Choroid plexus epithelial cell (primary cell): ENCODE data around the gene RAB5A.
"Not testable (repeated sequence)": the region's sequence is repeated elsewhere in the genome, so short reads cannot be mapped to it uniquely, and the experiment has no call there.

Experiments used
- DNase-seq: peaks from one replicate; pipeline ENCODE4 v3.0.0-alpha.2; 2010; ENCODE audit warnings: low read depth
- H3K4me3 ChIP-seq: 2 replicates; pipeline ENCODE4 v1.5.1; 2011; ENCODE audit warnings: low read depth, mild to moderate bottlenecking, control low read depth, low read length, moderate library complexity
- TF ChIP-seq, protein P1 (sequence below): conservative IDR thresholded peaks from 2 replicates; pipeline ENCODE4 v1.5.1; 2011; ENCODE audit warnings: low read depth, mild to moderate bottlenecking, control low read depth, inconsistent platforms, low read length, moderate library complexity

The RAB5A gene

DNA sequence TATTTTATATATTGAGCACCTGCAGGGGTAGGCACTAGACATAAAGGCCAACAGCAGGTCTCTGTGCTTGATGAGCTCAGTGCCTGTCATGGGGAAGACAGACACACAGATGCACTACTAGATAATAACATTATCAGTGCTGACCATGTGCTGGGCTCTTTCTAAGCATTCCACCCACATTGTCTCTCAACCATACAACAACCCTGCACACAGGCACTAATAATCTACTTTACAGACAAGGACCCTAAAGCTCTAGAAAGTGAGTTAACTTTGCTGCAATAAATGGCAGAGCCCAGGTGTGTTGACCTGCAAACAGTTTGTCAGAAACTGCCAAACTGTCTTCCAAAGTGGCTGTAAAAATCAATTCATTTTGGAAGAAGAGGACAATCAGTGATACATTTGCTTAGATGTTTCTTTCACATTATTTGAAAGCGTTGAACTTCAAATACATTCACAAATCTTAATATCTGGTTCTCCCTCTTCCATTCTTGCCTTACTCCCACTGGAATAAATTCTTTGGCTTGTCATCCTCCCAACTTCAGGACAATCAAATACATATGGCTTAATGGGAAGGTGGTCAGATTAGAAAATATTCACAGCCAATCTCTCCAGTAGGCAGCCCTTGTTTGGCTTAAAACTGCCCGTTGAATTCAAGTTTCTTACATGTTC lies 76.2 kb downstream of the RAB5A start:
- TF ChIP-seq, protein P1, sequence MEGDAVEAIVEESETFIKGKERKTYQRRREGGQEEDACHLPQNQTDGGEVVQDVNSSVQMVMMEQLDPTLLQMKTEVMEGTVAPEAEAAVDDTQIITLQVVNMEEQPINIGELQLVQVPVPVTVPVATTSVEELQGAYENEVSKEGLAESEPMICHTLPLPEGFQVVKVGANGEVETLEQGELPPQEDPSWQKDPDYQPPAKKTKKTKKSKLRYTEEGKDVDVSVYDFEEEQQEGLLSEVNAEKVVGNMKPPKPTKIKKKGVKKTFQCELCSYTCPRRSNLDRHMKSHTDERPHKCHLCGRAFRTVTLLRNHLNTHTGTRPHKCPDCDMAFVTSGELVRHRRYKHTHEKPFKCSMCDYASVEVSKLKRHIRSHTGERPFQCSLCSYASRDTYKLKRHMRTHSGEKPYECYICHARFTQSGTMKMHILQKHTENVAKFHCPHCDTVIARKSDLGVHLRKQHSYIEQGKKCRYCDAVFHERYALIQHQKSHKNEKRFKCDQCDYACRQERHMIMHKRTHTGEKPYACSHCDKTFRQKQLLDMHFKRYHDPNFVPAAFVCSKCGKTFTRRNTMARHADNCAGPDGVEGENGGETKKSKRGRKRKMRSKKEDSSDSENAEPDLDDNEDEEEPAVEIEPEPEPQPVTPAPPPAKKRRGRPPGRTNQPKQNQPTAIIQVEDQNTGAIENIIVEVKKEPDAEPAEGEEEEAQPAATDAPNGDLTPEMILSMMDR: no peak
- no peak overlapping the region for H3K4me3 ChIP-seq
- no peak for DNase-seq

DNA sequence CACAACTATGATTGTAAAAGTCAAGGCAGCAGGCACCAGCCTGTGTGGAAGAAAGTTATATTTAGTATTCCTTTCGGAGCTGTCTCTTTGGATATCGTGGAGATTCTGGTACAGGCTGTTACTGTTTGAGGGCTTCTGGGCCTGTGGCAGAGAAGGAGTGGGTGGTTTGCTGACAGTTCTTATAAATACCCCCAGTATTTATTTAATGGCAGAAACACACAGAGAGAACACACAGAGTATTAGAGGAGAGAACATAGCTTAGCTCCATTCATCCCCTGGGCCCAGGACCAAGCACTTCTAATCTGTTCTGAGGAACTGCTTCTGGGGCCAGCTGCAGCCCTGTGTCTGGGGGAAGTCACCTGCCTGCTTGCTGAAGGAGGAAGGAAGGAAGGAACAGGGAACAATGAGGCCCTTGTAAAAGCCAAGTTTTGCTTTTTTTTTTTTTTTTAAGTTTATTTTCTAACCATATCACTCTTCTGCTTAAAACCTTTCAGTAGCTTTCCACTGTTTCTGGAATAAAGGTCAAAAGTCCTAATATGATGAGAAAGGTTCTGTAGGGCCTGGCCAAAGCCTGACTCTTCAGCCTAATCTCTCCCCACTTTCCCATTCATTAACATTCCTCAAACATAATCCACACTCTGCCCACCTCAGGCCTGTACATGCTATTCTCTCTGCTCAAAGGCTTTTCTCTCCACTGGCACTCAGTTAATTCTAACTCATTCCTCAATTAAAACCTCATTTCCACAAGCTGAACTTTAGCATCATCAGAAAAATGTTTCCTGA lies 76.9 kb downstream of the RAB5A start:
- TF ChIP-seq, protein P1: no peak
- no peak overlapping the region for H3K4me3 ChIP-seq
- no peak for DNase-seq

DNA sequence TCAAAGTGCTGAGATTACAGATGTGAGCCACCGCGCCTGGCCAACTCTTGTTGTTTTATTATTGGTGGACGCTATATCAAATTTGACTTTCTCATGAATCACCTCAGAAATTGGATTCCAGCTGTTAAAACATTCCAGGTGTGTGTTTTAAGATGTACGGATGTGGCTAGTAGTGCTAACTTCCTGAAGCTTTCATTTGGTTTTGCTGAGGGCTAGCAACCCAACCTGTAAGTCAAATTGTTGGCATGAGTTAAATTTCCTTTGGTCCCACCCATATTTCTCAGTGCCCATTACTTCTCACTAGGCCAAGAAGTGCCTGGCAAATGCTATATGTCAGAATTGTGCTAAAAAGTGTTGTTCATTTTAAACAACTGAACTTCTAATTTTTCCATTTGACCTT lies 80.2 kb downstream of the RAB5A start:
- TF ChIP-seq, protein P1: no peak
- DNase-seq: no peak
- no peak overlapping the region for H3K4me3 ChIP-seq

DNA sequence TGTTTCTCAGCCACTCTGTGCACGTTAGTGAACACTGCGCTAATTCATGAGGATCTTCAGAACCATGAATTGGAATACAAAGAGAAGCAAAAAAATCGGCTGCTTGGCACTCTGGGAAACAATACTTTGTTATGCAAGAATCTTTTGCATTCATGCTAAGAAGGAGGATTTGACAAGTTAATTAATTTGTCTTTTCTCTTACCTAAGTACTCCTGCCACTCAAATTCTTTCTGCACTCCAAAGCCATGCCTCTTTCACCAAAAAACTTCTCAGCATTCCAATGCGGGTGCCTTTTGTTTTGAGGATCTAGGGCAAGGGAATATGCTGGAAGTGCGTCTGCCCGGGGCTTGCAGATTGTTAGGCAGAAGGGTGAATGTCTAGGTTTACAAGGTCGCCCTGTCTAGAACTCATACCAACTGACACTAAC lies 82.0 kb downstream of the RAB5A start:
- no peak overlapping the region for H3K4me3 ChIP-seq

DNA sequence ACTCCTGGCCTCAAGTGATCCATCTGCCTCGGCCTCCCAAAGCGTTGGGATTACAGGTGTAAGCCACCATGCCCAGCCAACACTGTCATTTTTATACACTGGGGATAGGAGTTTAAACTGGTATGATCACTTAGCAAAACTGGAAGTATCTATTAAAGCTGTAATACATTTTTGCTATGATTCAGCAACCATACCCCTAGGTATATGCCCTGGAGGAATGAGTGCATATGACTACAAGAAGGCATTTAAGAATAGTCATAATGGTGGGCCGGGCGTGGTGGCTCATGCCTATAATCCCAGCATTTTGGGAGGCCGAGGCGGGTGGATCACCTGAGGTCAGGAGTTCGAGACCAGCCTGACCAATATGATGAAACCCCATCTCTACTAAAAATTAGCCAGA lies 85.0 kb downstream of the RAB5A start:
- not testable (repeated sequence) for DNase-seq, H3K4me3 ChIP-seq

More for the DNA sequence above, 82.0 kb downstream of the RAB5A start:
- no peak for DNase-seq
- TF ChIP-seq, protein P1: no peak
